Omental fat pad (tissue), 4 donors: ENCODE data around the gene MBD6. TPM values are rescaled to one million over a fixed set of nuclear protein-coding genes. Genes with fewer than 3 reads are reported as not detected.
"Not testable (repeated sequence)": the region's sequence is repeated elsewhere in the genome, so short reads cannot be mapped to it uniquely, and the experiment has no call there.

Experiments used
- ATAC-seq: fragments of 150-250 bp; one replicate; pipeline ENCODE4 v1.9.1; 2016; ENCODE audit warnings: mild to moderate bottlenecking, moderate library complexity; ENCODE audit not compliant: low FRiP score
- DNase-seq: peaks from one replicate; pipeline ENCODE4 v3.0.0-alpha.2; 2019; ENCODE audit warnings: low spot score
- CTCF ChIP-seq, 3 donors: fragments of 450-650 bp; IDR thresholded peaks; one replicate each; pipeline ENCODE4 v1.5.1; 2016 to 2017; ENCODE audit warnings: antibody characterized with exemption in 3 of 3, mild to moderate bottlenecking in 3 of 3, moderate library complexity in 2 of 3
- total RNA-seq, 4 donors: library from RNA; depleted of rRNA; stranded (reverse); fragments of >200 nt; gene quantifications; one replicate each; pipeline ENCODE4 v1.1.0, GENCODE V29; 2016

Gene MBD6
- total RNA-seq, 4 donors from 2014 or later: 11.8 to 40.2 (median 15.2) TPM

GRCh38 chr12:57488402-57489156, 34.0 kb upstream of the MBD6 start:
- DNase-seq: no peak
- TF ChIP-seq CTCF (IDR thresholded peaks at IDR 0.05): no peak
- no peak for ATAC-seq

- no peak for ATAC-seq
- DNase-seq: no peak
- no peak for TF ChIP-seq CTCF (IDR thresholded peaks at IDR 0.05)
Observed at GRCh38 chr12:57489157-57489641, 33.4 kb upstream of the MBD6 start.

GRCh38 chr12:57490126-57490525, 32.5 kb upstream of the MBD6 start:
- no peak for ATAC-seq
- DNase-seq: no peak
- no peak for TF ChIP-seq CTCF (IDR thresholded peaks at IDR 0.05)

- TF ChIP-seq CTCF (IDR thresholded peaks at IDR 0.05): no peak
- DNase-seq (no peak), ATAC-seq (no peak)
Observed at GRCh38 chr12:57491393-57492280, 31.0 kb upstream of the MBD6 start.

DNA sequence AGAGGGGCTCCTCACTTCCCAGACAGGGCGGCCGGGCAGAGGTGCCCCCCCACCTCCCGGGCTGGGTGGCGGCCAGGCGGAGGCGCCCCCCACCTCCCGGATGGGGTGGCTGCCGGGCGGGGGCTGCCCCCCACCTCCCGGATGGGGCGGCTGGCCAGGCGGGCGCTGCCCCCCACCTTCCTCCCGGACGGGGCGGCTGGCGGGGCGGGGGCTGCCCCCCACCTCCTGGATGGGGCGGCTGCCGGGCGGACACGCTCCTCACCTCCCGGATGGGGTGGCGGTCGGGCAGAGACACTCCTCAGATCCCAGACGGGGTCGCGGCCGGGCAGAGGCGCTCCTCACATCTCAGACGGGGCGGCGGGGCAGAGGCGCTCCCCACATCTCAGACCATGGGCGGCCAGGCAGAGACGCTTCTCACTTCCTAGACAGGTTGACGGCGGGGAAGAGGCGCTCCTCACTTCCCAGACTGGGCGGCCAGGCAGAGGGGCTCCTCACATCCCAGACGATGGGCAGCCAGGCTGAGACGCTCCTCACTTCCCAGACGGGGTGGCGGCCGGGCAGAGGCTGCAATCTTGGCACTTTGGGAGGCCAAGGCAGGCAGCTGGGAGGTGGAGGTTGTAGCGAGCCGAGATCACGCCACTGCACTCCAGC, 27.4 kb upstream of the MBD6 start:
- not testable (repeated sequence) for DNase-seq, ATAC-seq

- no peak for DNase-seq
- no peak for ATAC-seq
- no peak for TF ChIP-seq CTCF (IDR thresholded peaks at IDR 0.05)
Observed at GRCh38 chr12:57496822-57497221, 25.8 kb upstream of the MBD6 start.
